ENCODE data around the gene RALGAPA1. TPM values are rescaled to one million over a fixed set of nuclear protein-coding genes. Genes with fewer than 3 reads are reported as not detected.

The RALGAPA1 gene
- polyA plus RNA-seq, 1 of the 3 experiments (the other 2 are of a cell fraction), result 3.6 TPM

DNA sequence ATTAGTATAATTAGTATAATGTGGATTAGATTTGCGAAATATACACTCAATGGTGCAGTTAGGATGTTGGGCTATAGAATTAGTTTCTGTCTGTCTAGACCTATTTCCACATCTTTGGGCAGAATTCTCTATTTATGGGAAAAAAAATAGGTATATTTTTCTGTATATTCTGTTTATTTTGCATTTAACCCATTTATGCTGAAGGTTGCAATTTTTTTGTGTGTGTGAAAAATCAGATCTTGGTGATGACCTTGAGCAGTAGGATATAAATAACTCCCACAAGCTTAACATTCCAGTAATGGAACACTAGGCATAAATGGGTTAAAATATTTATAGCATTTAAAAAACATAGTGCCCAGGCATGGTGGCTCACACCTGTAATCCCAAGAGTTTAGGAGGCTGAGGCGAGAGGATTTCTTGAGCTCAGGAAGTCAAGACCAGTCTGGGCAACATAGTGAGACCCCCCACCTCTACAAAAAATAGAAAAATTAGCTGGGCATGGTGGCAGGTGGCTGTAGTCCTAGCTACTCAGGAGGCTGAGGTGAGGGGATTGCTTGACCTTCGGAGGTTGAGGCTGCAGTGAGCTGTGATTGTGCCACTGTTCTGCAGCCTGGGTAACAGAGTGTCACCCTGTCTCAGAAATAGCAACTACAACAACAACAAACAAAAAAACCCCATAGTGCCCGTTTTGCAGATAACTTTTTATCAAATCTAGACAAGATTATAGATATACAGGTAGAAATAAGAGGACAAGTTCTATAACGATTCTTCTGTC lies 26.3 kb upstream of the RALGAPA1 start:
- Histone ChIP-seq H3F3A (replicated peaks; ENCODE audit: insufficient read depth) (no peaks in the 10 kb centered on the region), H3K79me2 (ENCODE audit: insufficient read depth) (peaks cover 18% of the 10 kb centered on the region), H4K20me1 (ENCODE audit: insufficient read depth) (no peaks in the 10 kb centered on the region), H3K9ac (no peak overlapping the region), H3K4me3 (ENCODE audit: low read depth in 2 of 2, low read length in 1 of 2) (no peak overlapping the region), H3K27ac (ENCODE audit: low read depth in 2 of 2, low read length in 1 of 2) (no peak overlapping the region), H3K9me3 (0 out of 2 replicates have a peak, but pooled peaks cover 1% of the 10 kb centered on the region), H3K4me2 (no peak overlapping the region), H3K9me2 (no peaks in the 10 kb centered on the region), H3K27me3 (ENCODE audit: insufficient read depth) (no peaks in the 10 kb centered on the region), H3K4me1 (ENCODE audit: control insufficient read depth in 1 of 2, insufficient read depth in 2 of 2, low read depth in 1 of 2, low read length in 1 of 2) (no peaks in the 10 kb centered on the region), H3K36me3 (replicated peaks in 1 of 2; ENCODE audit: control insufficient read depth in 1 of 2, insufficient read depth in 2 of 2, low read length in 1 of 2) (peaks cover 26 to 71% of the 10 kb centered on the region in 2 experiments), H2AFZ (ENCODE audit: low read depth) (no peak overlapping the region)
- ChIA-PET CTCF (no interaction called here), POLR2A (interaction anchor here (1.2 kb wide), 1 partner anchor 9 kb away, joined by 5 read pairs; the partner anchor contains the start of gene BRMS1L)
- TF ChIP-seq MXI1 (IDR thresholded peaks at IDR 0.05; ENCODE audit: low read depth, low read length) (no peak), CHD2 (IDR thresholded peaks at IDR 0.05; ENCODE audit: low read length, partially characterized antibody) (no peak), SIN3A (IDR thresholded peaks at IDR 0.05; ENCODE audit: borderline replicate concordance, low read depth, low read length) (no peak), TAF1 (IDR thresholded peaks at IDR 0.05; ENCODE audit: borderline replicate concordance, low read depth, low read length) (no peak), ELF1 (IDR thresholded peaks at IDR 0.05) (no peak), YY1 (IDR thresholded peaks at IDR 0.05; ENCODE audit: low read depth) (no peak), EP300 (IDR thresholded peaks at IDR 0.05; ENCODE audit: borderline replicate concordance in 1 of 2, low read depth in 1 of 2, low read length in 1 of 2) (no peak), MEF2A (IDR thresholded peaks at IDR 0.05; ENCODE audit: borderline replicate concordance, low read depth) (no peak), FOXM1 (IDR thresholded peaks at IDR 0.05; ENCODE audit: low read depth) (no peak)
- TF ChIP-seq, protein P1, sequence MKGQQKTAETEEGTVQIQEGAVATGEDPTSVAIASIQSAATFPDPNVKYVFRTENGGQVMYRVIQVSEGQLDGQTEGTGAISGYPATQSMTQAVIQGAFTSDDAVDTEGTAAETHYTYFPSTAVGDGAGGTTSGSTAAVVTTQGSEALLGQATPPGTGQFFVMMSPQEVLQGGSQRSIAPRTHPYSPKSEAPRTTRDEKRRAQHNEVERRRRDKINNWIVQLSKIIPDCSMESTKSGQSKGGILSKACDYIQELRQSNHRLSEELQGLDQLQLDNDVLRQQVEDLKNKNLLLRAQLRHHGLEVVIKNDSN (IDR thresholded peaks at IDR 0.05; ENCODE audit: borderline replicate concordance, low read depth), result no peak
- TF ChIP-seq, protein P2, sequence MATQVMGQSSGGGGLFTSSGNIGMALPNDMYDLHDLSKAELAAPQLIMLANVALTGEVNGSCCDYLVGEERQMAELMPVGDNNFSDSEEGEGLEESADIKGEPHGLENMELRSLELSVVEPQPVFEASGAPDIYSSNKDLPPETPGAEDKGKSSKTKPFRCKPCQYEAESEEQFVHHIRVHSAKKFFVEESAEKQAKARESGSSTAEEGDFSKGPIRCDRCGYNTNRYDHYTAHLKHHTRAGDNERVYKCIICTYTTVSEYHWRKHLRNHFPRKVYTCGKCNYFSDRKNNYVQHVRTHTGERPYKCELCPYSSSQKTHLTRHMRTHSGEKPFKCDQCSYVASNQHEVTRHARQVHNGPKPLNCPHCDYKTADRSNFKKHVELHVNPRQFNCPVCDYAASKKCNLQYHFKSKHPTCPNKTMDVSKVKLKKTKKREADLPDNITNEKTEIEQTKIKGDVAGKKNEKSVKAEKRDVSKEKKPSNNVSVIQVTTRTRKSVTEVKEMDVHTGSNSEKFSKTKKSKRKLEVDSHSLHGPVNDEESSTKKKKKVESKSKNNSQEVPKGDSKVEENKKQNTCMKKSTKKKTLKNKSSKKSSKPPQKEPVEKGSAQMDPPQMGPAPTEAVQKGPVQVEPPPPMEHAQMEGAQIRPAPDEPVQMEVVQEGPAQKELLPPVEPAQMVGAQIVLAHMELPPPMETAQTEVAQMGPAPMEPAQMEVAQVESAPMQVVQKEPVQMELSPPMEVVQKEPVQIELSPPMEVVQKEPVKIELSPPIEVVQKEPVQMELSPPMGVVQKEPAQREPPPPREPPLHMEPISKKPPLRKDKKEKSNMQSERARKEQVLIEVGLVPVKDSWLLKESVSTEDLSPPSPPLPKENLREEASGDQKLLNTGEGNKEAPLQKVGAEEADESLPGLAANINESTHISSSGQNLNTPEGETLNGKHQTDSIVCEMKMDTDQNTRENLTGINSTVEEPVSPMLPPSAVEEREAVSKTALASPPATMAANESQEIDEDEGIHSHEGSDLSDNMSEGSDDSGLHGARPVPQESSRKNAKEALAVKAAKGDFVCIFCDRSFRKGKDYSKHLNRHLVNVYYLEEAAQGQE (IDR thresholded peaks at IDR 0.05; ENCODE audit: low read depth, low read length), result no peak
- TF ChIP-seq, protein P3, sequence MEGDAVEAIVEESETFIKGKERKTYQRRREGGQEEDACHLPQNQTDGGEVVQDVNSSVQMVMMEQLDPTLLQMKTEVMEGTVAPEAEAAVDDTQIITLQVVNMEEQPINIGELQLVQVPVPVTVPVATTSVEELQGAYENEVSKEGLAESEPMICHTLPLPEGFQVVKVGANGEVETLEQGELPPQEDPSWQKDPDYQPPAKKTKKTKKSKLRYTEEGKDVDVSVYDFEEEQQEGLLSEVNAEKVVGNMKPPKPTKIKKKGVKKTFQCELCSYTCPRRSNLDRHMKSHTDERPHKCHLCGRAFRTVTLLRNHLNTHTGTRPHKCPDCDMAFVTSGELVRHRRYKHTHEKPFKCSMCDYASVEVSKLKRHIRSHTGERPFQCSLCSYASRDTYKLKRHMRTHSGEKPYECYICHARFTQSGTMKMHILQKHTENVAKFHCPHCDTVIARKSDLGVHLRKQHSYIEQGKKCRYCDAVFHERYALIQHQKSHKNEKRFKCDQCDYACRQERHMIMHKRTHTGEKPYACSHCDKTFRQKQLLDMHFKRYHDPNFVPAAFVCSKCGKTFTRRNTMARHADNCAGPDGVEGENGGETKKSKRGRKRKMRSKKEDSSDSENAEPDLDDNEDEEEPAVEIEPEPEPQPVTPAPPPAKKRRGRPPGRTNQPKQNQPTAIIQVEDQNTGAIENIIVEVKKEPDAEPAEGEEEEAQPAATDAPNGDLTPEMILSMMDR (IDR thresholded peaks at IDR 0.05), result no peak
- TF ChIP-seq, protein P4, sequence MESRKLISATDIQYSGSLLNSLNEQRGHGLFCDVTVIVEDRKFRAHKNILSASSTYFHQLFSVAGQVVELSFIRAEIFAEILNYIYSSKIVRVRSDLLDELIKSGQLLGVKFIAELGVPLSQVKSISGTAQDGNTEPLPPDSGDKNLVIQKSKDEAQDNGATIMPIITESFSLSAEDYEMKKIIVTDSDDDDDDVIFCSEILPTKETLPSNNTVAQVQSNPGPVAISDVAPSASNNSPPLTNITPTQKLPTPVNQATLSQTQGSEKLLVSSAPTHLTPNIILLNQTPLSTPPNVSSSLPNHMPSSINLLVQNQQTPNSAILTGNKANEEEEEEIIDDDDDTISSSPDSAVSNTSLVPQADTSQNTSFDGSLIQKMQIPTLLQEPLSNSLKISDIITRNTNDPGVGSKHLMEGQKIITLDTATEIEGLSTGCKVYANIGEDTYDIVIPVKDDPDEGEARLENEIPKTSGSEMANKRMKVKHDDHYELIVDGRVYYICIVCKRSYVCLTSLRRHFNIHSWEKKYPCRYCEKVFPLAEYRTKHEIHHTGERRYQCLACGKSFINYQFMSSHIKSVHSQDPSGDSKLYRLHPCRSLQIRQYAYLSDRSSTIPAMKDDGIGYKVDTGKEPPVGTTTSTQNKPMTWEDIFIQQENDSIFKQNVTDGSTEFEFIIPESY (IDR thresholded peaks at IDR 0.05; ENCODE audit: borderline replicate concordance, low read depth), result no peak
- DNase-seq, result no peak
- 91% methylated on average over 5 of the region's 5 CpGs for WGBS (ENCODE audit: low lambda C conversion rate)
